Thyroid gland (tissue), 4 donors: Measurements from ENCODE around the gene CEP57L1. TPM values are rescaled to one million over a fixed set of nuclear protein-coding genes. Genes with fewer than 3 reads are reported as not detected.

Source experiments
- DNase-seq, 2 donors: peaks; one replicate each; pipeline ENCODE4 v3.0.0-alpha.2; 2019
- H3K27ac ChIP-seq, 3 donors: fragments of 200-600 bp; sonication (generic); 1 replicate in 2 of 3; 2 replicates in 1 of 3; pipeline ENCODE4 v1.5.1; 2016 to 2019; ENCODE audit warnings: mild to moderate bottlenecking in 1 of 3, moderate library complexity in 1 of 3
- H3K27me3 ChIP-seq: fragments of 200-600 bp; sonication (generic); one replicate; pipeline ENCODE4 v1.5.1; 2019
- H3K36me3 ChIP-seq, 2 donors: fragments of 200-600 bp; sonication (generic); one replicate each; pipeline ENCODE4 v1.5.1; 2016 to 2019
- H3K4me1 ChIP-seq, 2 donors: fragments of 200-600 bp; sonication (generic); one replicate each; pipeline ENCODE4 v1.5.1; 2017 to 2019
- H3K4me3 ChIP-seq, 3 donors: fragments of 200-600 bp; sonication (generic); replicated peaks in 1 of 3; 1 replicate in 2 of 3; 2 replicates in 1 of 3; pipeline ENCODE4 v1.5.1; 2016; ENCODE audit warnings: mild to moderate bottlenecking in 1 of 3
- H3K9me3 ChIP-seq: fragments of 200-600 bp; sonication (generic); one replicate; pipeline ENCODE4 v1.5.1; 2017
- POLR2A ChIP-seq, 2 donors: fragments of 450-650 bp; IDR thresholded peaks; one replicate each; pipeline ENCODE4 v1.6.1; 2017; ENCODE audit warnings: antibody characterized with exemption in 2 of 2, mild to moderate bottlenecking in 2 of 2, moderate library complexity in 1 of 2
- WGBS, 2 donors: methylation state at CpG; one replicate each; pipeline ENCODE4 v1.1.5; 2017; 5-methylcytosine and 5-hydroxymethylcytosine counted together
- intact Hi-C: fragments of 100-400 bp; cut with DNase I; formaldehyde crosslinking; loops from one replicate; pipeline ENCODE4 v1.15.1; 2023
- total RNA-seq, 4 donors: library from RNA; depleted of rRNA; stranded (reverse); fragments of >200 nt; gene quantifications; one replicate each; pipeline ENCODE4 v1.2.3, GENCODE V29; 2016
- TF ChIP-seq, protein P1 (sequence below), 6 experiments: fragments of 200-600 bp in 3 of 6; fragments of 450-650 bp in 3 of 6; sonication (generic) in 3 of 6; IDR thresholded peaks; one replicate each; pipeline ENCODE4 v1.5.1; 2016 to 2019; ENCODE audit warnings: antibody characterized with exemption in 6 of 6, mild to moderate bottlenecking in 2 of 6, inconsistent platforms in 1 of 6, moderate library complexity in 1 of 6

Gene CEP57L1
- total RNA-seq, 4 donors from 2014 or later: 15.0 to 27.7 (median 19.5) TPM

DNA sequence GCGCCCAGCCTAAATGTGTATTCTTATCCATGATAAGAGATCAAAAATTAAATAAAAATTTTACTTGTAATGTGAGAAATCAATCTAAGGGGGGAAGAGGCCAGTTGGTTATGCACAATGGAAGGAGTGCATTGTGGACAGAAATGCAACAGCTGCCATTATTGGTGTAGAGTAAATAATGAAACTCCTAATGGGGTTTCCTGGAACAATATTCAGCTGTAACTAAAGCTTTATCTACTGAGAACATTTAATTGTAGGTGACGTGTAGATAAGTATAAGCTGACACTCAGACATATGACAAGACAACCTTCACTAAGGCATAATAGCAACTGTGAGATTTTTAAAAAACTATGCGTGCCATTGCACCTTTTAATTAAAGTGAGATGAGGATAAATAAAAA is 71.4 kb downstream of the CEP57L1 start:
- DNase-seq: no peak
- Histone ChIP-seq H3K4me1 (no peaks in the 10 kb centered on the region), H3K4me3 (no peak overlapping the region), H3K27ac (no peak overlapping the region), H3K36me3 (no peaks in the 10 kb centered on the region), H3K9me3 (no peaks in the 10 kb centered on the region), H3K27me3 (no peaks in the 10 kb centered on the region)
- WGBS, 2 donors: 98 to 99% methylated on average over 3 of the region's 3 CpGs
- intact Hi-C loops: no loop called here
- TF ChIP-seq POLR2A (IDR thresholded peaks at IDR 0.05): no peak
- TF ChIP-seq, protein P1, sequence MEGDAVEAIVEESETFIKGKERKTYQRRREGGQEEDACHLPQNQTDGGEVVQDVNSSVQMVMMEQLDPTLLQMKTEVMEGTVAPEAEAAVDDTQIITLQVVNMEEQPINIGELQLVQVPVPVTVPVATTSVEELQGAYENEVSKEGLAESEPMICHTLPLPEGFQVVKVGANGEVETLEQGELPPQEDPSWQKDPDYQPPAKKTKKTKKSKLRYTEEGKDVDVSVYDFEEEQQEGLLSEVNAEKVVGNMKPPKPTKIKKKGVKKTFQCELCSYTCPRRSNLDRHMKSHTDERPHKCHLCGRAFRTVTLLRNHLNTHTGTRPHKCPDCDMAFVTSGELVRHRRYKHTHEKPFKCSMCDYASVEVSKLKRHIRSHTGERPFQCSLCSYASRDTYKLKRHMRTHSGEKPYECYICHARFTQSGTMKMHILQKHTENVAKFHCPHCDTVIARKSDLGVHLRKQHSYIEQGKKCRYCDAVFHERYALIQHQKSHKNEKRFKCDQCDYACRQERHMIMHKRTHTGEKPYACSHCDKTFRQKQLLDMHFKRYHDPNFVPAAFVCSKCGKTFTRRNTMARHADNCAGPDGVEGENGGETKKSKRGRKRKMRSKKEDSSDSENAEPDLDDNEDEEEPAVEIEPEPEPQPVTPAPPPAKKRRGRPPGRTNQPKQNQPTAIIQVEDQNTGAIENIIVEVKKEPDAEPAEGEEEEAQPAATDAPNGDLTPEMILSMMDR (IDR thresholded peaks at IDR 0.05): no peak

DNA sequence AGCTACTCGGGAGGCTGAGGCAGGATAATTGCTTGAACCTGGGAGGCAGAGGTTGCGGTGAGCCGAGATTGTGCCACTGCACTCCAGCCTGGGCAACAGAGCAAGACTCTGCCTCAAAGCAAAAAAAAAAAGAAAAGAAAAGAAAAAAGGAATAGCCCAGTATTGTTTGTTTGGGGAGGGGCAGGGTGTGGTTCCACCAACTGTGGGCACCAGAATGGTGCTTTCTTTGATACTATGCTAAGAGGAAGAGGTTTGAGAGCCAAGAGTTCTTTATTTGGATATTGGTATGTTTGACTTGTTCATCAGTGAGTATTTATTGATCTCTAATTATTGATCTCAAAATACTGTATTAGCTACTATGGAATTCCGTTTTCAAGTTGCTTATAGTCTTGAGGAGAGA is 72.3 kb downstream of the CEP57L1 start:
- Histone ChIP-seq H3K36me3 (no peaks in the 10 kb centered on the region), H3K4me3 (no peak overlapping the region), H3K4me1 (no peaks in the 10 kb centered on the region), H3K27ac (no peak overlapping the region), H3K27me3 (no peaks in the 10 kb centered on the region), H3K9me3 (no peaks in the 10 kb centered on the region)
- 93 to 94% methylated on average over 4 of the region's 4 CpGs for WGBS, 2 donors
- TF ChIP-seq POLR2A (IDR thresholded peaks at IDR 0.05): no peak
- TF ChIP-seq, protein P1 (IDR thresholded peaks at IDR 0.05): no peak
- intact Hi-C loops: no loop called here
- no peak for DNase-seq

DNA sequence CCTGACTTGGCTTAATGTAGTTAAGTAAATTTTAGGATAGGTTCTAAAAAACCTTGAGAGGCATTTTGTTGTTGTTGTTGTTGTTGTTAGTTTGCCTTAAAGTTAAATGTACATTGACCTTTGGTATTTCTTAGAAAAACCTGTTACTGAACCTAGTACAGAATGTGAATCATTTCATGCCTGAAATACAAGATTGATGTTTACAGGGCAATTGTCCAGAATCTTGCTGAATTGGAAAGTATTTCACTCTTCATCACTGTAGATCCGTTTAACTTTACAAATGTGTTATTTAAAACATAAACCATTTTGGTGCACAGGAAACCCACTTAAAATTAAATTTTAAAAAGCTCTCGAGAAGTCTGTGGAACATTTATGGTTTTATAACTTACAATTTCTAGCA is 75.0 kb downstream of the CEP57L1 start:
- Histone ChIP-seq H3K27ac (no peak overlapping the region), H3K4me3 (no peak overlapping the region), H3K4me1 (no peaks in the 10 kb centered on the region), H3K27me3 (no peaks in the 10 kb centered on the region), H3K9me3 (no peaks in the 10 kb centered on the region), H3K36me3 (no peaks in the 10 kb centered on the region)
- DNase-seq: no peak
- intact Hi-C loops: no loop called here
- 49 to 61% methylated on average over 2 of the region's 2 CpGs for WGBS, 2 donors
- TF ChIP-seq, protein P1 (IDR thresholded peaks at IDR 0.05): no peak
- no peak for TF ChIP-seq POLR2A (IDR thresholded peaks at IDR 0.05)

DNA sequence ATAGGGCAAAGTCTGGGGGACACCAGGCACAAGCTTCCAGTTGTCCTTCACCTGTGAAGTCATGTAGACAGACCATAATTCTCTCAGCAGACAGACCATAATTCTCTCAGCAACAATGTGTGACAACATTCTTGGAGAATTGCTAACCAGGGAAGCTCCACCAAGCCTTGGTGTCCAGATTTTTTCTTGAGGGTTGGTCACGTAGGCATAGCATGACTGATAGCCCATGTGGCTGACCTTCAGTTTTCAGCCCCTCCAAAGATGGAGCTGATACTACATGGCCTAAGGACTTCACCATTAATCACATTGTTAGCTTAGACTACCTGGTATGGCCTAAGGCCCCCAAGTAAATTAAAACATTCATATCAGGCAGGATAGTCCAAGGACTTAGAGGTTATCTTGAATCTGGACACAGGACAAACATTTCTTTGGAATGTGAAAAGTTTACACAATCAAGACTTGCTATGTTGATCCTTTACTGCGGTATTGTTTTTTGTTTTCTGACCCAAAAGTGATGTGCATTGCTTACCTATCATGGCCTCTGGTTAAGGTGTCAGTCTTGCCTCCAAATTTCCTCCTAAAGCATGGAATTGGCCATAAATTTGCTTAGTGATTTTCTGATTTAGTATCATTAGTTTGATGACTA is 76.9 kb downstream of the CEP57L1 start:
- H3K9me3 ChIP-seq: no peaks in the 10 kb centered on the region
- intact Hi-C loops: no loop called here
- no peaks in the 10 kb centered on the region for H3K36me3 ChIP-seq
- H3K27me3 ChIP-seq: no peaks in the 10 kb centered on the region
- TF ChIP-seq, protein P1 (IDR thresholded peaks at IDR 0.05): no peak
- TF ChIP-seq POLR2A (IDR thresholded peaks at IDR 0.05): no peak
- no peak overlapping the region for H3K27ac ChIP-seq
- 85 to 90% methylated on average over 2 of the region's 2 CpGs for WGBS, 2 donors
- no peak overlapping the region for H3K4me3 ChIP-seq
- no peaks in the 10 kb centered on the region for H3K4me1 ChIP-seq
- no peak for DNase-seq

DNA sequence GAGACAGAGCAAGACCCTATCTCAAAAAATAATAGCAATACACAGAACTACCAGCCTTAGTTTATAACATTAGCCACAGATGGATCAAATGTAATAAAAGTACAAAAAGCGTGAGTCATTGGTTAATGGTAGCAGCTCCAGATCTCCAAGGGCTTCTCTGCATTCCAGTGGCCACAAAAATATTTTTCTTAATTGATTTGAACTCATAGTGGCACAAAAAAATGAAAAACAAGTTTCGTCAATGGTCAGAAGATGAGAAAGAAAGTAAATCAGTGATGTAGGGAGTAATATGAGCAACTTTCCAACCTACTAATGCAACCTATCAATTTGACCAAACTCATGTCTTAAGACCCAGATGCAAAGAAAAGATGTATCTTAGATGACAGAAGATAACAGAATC is 79.6 kb downstream of the CEP57L1 start:
- WGBS, 2 donors: 93 to 96% methylated on average over 2 of the region's 2 CpGs
- TF ChIP-seq, protein P1 (IDR thresholded peaks at IDR 0.05): no peak
- no peak for TF ChIP-seq POLR2A (IDR thresholded peaks at IDR 0.05)
- Histone ChIP-seq H3K9me3 (no peaks in the 10 kb centered on the region), H3K4me3 (no peak overlapping the region), H3K27me3 (no peaks in the 10 kb centered on the region), H3K36me3 (no peaks in the 10 kb centered on the region), H3K4me1 (no peaks in the 10 kb centered on the region), H3K27ac (no peak overlapping the region)
- intact Hi-C loops: no loop called here
- no peak for DNase-seq
